Esophagus squamous epithelium (tissue), 5 donors: ENCODE results near the gene GALNT10. TPM values are rescaled to one million over a fixed set of nuclear protein-coding genes. Genes with fewer than 3 reads are reported as not detected.
A peak's percentile ranks its signal among the peaks of the same experiment; 100 is the strongest.

Source experiments
- DNase-seq: peaks from one replicate; lab custom pipeline; 2025; lab: John Stamatoyannopoulos, UW
- H3K27ac ChIP-seq, 4 donors: fragments of 200-600 bp; sonication (generic); one replicate each; pipeline ENCODE4 v1.5.1; 2016 to 2019; ENCODE audit warnings: mild to moderate bottlenecking in 1 of 4
- H3K27me3 ChIP-seq, 4 donors: fragments of 200-600 bp; sonication (generic); 1 replicate in 3 of 4; 2 replicates in 1 of 4; pipeline versions ENCODE4 v1.5.1 to v1.6.0; 2017 to 2021; ENCODE audit warnings: antibody characterized with exemption in 1 of 4
- H3K36me3 ChIP-seq, 3 donors: fragments of 200-600 bp; sonication (generic); one replicate each; pipeline ENCODE4 v1.5.1; 2016 to 2019
- H3K4me1 ChIP-seq, 3 donors: fragments of 200-600 bp; sonication (generic); one replicate each; pipeline ENCODE4 v1.5.1; 2017 to 2019
- H3K4me3 ChIP-seq, 4 donors: fragments of 200-600 bp; sonication (generic); 1 replicate in 3 of 4; 2 replicates in 1 of 4; pipeline ENCODE4 v1.5.1; 2016 to 2019; ENCODE audit warnings: mild to moderate bottlenecking in 2 of 4, moderate library complexity in 1 of 4
- H3K9me3 ChIP-seq, 3 donors: fragments of 200-600 bp; sonication (generic); one replicate each; pipeline ENCODE4 v1.5.1; 2016 to 2019
- POLR2A ChIP-seq, 4 donors: fragments of 450-650 bp; IDR thresholded peaks; one replicate each; pipeline ENCODE4 v1.6.1; 2017; ENCODE audit warnings: antibody characterized with exemption in 4 of 4, mild to moderate bottlenecking in 4 of 4, moderate library complexity in 3 of 4
- WGBS, 2 donors: methylation state at CpG; one replicate each; pipeline ENCODE4 v1.1.5; 2018; 5-methylcytosine and 5-hydroxymethylcytosine counted together
- intact Hi-C: fragments of 100-400 bp; cut with DNase I; formaldehyde crosslinking; loops from one replicate; pipeline ENCODE4 v1.15.0; 2022
- total RNA-seq, 4 donors: library from RNA; depleted of rRNA; stranded (reverse); fragments of >200 nt; gene quantifications; one replicate each; pipeline ENCODE4 v1.1.0, GENCODE V29; 2016
- TF ChIP-seq, protein P1 (sequence below), 6 experiments: fragments of 450-650 bp in 4 of 6; fragments of 200-600 bp in 2 of 6; sonication (generic) in 2 of 6; IDR thresholded peaks; one replicate each; pipeline ENCODE4 v1.5.1; 2016 to 2019; ENCODE audit warnings: antibody characterized with exemption in 6 of 6, mild to moderate bottlenecking in 4 of 6, moderate library complexity in 4 of 6
- donor health status: DM: yes; HTN: yes; CAD: no.

The GALNT10 gene
- total RNA-seq, 4 donors from 2014 or later, result 3.6 to 47.2 (median 9.0) TPM

GRCh38 chr5:154214371-154215106 lies 24.0 kb downstream of the GALNT10 start:
- no peak for DNase-seq
- TF ChIP-seq POLR2A (IDR thresholded peaks at IDR 0.05), result no peak
- TF ChIP-seq, protein P1, sequence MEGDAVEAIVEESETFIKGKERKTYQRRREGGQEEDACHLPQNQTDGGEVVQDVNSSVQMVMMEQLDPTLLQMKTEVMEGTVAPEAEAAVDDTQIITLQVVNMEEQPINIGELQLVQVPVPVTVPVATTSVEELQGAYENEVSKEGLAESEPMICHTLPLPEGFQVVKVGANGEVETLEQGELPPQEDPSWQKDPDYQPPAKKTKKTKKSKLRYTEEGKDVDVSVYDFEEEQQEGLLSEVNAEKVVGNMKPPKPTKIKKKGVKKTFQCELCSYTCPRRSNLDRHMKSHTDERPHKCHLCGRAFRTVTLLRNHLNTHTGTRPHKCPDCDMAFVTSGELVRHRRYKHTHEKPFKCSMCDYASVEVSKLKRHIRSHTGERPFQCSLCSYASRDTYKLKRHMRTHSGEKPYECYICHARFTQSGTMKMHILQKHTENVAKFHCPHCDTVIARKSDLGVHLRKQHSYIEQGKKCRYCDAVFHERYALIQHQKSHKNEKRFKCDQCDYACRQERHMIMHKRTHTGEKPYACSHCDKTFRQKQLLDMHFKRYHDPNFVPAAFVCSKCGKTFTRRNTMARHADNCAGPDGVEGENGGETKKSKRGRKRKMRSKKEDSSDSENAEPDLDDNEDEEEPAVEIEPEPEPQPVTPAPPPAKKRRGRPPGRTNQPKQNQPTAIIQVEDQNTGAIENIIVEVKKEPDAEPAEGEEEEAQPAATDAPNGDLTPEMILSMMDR (IDR thresholded peaks at IDR 0.05), result no peak
- Histone ChIP-seq H3K9me3 (no peaks in the 10 kb centered on the region), H3K4me3 (no peak overlapping the region), H3K27me3 (no peaks in the 10 kb centered on the region), H3K4me1 (peaks cover 0 to 22% (median 18%) of the 10 kb centered on the region in 3 donors), H3K27ac (peak overlapping the region in 1 of 4 donors; percentile 30), H3K36me3 (no peaks in the 10 kb centered on the region)
- WGBS, 2 donors, result 20 to 23% methylated on average over 5 of the region's 5 CpGs
- intact Hi-C loops, result no loop called here

DNA sequence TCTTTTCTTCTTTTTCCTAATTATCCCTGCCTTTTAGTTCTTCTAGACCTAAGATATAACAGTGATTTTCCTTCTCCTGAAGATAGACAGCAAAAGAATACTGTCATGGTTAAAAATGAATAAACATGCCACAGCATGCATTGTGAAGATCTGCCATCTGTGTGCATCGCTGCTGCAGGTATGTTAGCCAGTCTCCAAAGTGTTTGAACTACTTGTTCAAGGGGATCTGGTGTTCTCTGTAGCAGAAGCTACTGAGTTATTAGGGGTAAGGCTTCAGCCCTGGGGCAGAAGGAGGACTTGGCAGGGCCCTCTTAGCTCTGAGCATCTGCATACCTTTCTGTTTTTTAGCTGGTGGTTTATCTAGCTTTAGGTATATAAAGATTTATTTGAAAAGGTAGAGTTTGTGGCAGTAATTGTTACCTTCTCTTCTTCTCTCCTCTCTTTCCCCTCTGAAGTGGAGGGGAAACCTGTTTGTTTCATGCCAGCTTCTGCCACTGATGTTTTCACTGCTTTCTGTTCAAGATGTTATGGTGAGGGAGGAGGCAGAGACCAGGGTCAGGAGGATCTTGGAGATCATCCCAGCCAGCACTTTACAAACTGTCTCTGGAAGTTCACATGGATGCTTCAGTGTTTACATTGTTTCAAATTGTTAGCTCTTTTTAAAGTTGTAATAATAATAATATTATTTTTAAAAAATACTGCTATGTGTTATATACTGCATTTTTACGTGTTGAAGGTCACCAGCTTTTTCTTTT lies 25.2 kb downstream of the GALNT10 start:
- 53 to 60% methylated on average over 2 of the region's 2 CpGs for WGBS, 2 donors
- no peak for DNase-seq
- intact Hi-C loops, result no loop called here
- no peaks in the 10 kb centered on the region for H3K9me3 ChIP-seq
- no peak overlapping the region for H3K4me3 ChIP-seq
- H3K27ac ChIP-seq, result no peak overlapping the region
- H3K36me3 ChIP-seq, result no peaks in the 10 kb centered on the region
- TF ChIP-seq, protein P1 (IDR thresholded peaks at IDR 0.05), result no peak
- no peak for TF ChIP-seq POLR2A (IDR thresholded peaks at IDR 0.05)
- H3K4me1 ChIP-seq, result peaks cover 0 to 28% (median 20%) of the 10 kb centered on the region in 3 donors
- no peaks in the 10 kb centered on the region for H3K27me3 ChIP-seq

DNA sequence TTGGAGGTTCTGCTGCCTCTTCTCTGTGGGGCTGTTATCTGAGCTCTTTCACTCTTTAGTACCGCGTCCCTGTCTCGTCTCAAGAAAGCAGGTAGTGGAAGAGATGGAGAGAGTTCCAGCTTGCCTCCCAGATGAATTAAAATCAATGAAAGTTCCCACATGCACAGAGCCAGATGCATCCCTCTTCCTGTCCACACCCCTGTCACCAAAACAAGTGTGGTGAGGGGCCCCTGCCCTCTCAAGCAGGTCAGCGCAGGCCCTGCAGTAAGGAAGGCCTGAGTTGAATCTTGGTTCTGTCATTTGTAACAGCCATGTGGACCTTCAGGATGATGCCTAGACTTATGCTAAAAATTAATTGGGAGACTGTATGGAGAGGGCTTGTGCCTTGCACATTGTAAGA lies 26.9 kb downstream of the GALNT10 start:
- Histone ChIP-seq H3K27me3 (no peaks in the 10 kb centered on the region), H3K4me1 (peaks cover 0 to 36% (median 25%) of the 10 kb centered on the region in 3 donors), H3K9me3 (no peaks in the 10 kb centered on the region), H3K27ac (no peak overlapping the region), H3K4me3 (no peak overlapping the region), H3K36me3 (no peaks in the 10 kb centered on the region)
- intact Hi-C loops, result no loop called here
- no peak for TF ChIP-seq POLR2A (IDR thresholded peaks at IDR 0.05)
- TF ChIP-seq, protein P1 (IDR thresholded peaks at IDR 0.05), result no peak
- no peak for DNase-seq
- 100% methylated on average over 1 of the region's 4 CpGs; no CpG with 5 or more reads in 1 of the 2 donors for WGBS, 2 donors

GRCh38 chr5:154218786-154219185 lies 28.3 kb downstream of the GALNT10 start:
- intact Hi-C loops, result no loop called here
- 94 to 95% methylated on average over 6 to 7 of the region's 8 CpGs for WGBS, 2 donors
- TF ChIP-seq POLR2A (IDR thresholded peaks at IDR 0.05), result no peak
- TF ChIP-seq, protein P1 (IDR thresholded peaks at IDR 0.05), result no peak

GRCh38 chr5:154220625-154221024 lies 30.1 kb downstream of the GALNT10 start:
- Histone ChIP-seq H3K27me3 (no peaks in the 10 kb centered on the region), H3K4me3 (no peak overlapping the region), H3K9me3 (no peaks in the 10 kb centered on the region), H3K36me3 (no peaks in the 10 kb centered on the region), H3K27ac (no peak overlapping the region), H3K4me1 (peaks cover 0 to 22% (median 14%) of the 10 kb centered on the region in 3 donors)
- no peak for TF ChIP-seq POLR2A (IDR thresholded peaks at IDR 0.05)
- TF ChIP-seq, protein P1 (IDR thresholded peaks at IDR 0.05), result no peak
- intact Hi-C loops, result no loop called here
- DNase-seq, result no peak

More at GRCh38 chr5:154218786-154219185, 28.3 kb downstream of the GALNT10 start:
- no peaks in the 10 kb centered on the region for H3K36me3 ChIP-seq
- H3K9me3 ChIP-seq, result no peaks in the 10 kb centered on the region
- DNase-seq, result no peak
- no peaks in the 10 kb centered on the region for H3K27me3 ChIP-seq
- H3K4me1 ChIP-seq, result peaks cover 0 to 36% (median 25%) of the 10 kb centered on the region in 3 donors
- no peak overlapping the region for H3K4me3 ChIP-seq
- no peak overlapping the region for H3K27ac ChIP-seq
